ENCODE data around the gene PTPN1.
"Not testable (repeated sequence)": the region's sequence is repeated elsewhere in the genome, so short reads cannot be mapped to it uniquely, and the experiment has no call there.

The PTPN1 gene

DNA sequence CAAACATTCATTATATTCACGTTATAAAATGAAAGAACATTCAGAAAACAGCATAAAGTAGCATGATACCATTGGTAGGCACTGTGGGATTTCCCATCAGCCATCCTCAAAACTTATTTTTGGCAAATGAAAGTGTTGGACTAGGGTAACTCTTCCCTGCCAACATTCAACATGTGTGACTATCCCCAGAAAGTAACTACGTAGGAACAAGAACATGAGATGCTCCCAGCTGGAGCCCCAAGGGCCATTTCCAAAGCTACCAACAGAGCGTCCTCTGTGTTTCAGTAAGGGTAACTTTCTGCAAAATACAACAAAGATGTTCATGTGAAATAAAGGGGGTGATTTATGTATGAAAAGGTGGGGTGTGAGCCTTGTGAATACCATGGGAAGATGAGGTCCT, 28.4 kb upstream of the PTPN1 start:
- DNase-seq (ENCODE audit: low spot score) = no peak

DNA sequence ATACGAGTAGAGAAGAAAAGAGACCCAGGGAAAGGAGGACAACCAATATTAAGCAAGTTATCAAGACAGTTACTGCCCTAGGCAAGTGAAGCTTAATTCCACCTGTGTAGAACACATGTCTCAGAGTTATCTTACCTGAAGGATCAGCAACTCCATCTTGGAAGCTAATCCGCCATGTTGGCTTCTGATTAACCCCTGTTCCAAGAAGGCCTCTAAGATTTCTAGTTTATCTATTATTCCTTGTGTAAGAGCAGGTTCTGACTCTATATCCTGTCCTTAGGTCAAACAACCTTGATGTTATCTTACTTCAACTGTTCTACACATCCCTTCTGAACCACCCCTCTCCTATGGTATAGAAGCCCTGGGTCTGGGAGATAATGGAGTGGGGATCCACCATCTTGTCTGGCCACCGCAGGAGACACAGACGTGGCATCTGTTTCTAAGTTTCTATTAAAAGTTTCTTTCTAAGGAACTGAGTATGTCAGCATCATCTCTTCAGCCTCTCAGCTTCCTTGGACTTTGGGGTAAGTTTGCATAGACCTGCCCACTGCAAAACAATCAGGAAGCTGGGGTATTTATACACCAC, 27.7 kb upstream of the PTPN1 start:
- no peak for DNase-seq (ENCODE audit: low spot score)

DNA sequence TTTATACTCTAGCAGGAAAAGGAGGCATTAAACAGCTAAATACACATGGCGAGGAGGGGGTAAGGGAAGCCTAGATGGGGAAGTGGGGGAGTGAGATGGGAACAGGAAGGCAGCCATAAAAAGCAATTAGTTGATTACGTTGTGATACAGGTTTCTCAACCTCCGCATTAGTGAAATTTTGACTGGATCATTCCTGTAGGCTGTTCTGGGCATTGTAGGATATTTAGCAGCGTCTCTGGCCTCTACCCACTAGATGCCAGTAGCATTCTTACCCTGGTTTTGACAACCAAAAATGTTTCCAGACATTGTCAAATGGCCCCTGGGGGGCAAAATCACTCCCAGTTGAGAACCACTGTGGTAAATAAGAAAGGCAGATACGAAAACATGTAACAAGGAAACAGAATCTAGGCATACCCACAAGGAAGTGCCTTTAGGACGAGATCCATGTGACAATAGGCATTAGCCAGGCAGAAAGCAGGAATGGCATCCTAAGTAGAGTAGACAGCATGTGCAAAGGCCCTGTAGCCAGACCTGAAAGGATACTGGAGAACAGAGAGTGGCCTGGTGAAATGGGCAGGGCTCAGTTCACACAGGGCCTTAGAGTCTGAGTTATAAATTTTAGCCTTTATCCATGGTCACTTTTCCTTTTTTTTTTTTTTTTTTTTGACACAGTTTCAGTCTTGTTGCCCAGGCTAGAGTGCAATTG, 25.8 kb upstream of the PTPN1 start:
- no peak for DNase-seq (ENCODE audit: low spot score)

DNA sequence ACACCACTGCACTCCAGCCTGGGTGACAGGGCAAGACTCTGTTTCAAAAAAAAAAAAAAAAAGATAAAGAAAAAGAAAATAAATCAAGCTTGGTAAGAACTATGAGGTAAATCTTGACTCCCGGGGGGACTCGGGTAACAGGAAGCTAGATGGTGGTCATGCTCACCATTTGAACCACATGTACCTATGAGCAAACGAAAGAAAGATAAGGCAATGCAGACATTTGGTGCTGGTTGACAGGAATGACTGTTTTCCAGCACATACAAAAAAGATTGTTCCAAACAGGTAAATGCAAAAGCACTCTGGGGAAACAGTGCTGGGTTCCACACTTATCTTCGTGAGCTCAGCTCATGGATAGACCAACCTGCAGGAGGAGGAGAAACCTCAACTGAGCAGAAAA, 22.8 kb upstream of the PTPN1 start:
- DNase-seq (ENCODE audit: low spot score) = no peak

DNA sequence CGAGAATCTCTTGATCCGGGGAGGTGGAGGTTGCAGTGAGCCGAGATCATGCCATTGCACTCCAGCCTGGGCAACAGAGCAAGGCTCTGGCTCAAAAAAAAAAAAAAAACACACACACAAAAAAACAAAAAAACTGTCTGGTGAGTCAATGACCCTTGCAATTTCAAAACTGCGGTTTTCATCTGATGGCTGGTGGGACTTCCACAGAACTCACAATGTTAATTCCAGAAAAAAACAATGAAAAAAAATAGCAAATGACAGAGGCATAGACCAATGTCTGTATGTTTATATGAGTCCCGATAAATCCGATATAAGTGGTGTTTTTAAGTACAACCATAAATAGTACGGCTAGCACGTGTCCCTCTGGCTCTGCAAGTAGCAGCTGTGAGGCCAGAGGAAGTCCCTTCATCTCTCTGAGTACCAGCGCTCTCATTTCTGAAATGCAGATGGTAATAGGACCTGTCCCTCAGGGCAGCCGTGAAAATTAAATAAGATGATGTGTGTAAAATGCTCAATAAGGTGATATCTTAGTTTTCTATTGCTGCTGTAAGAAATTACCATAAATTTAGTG, 21.9 kb upstream of the PTPN1 start:
- no peak for DNase-seq (ENCODE audit: low spot score)

DNA sequence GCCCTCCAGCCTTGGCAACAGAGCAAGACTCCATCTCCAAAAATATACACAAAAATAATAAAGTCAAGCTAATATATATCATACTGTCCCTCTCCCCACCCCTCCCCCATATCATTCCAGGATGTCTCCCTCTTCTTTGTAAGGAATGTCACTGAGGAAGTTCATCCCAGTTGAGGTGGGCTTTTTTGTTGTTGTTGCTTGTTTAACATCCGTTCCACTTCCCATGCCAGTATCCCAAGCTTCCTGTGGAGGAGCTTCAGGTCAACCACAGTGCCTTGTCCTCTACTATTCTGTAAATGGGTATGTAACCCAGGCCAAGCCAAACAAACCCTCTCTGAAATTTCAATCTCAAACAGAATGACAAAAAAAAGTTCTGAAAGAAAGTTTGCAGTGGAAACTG, 19.0 kb upstream of the PTPN1 start:
- no peak for DNase-seq (ENCODE audit: low spot score)

DNA sequence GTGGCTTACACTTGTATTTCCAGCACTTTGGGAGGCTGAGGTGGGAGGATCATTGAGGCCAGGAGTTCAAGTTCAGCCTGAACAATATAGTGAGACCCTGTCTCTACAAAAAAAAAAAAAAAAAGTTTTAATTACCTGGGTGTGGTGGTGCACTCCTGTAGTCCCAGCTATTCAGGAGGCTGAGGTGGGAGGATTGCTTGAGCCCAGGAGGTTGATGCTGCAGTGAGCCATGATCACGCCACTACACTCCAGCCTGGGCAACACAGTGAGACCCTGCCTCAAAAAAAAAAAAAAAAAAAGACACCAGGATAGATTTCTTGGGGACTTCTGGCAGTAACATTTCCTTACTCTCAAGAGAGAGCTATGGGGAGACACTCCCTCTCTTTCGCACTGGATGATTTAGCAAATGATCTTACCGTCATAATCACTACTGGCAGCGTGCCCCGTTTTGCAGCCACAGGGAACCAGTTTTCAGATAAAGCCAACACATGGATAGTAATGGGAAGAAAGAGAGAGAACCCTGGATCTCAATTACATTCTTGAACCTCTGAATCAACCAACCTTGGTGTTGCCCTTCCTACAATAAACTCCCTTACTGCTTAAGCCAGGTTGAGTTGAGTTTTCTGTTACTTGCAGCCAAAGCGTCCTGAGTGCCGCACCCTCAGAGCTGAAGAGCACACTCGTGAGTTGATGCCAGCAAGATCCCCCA, 18.1 kb upstream of the PTPN1 start:
- DNase-seq (ENCODE audit: low spot score) = peak; percentile 43

DNA sequence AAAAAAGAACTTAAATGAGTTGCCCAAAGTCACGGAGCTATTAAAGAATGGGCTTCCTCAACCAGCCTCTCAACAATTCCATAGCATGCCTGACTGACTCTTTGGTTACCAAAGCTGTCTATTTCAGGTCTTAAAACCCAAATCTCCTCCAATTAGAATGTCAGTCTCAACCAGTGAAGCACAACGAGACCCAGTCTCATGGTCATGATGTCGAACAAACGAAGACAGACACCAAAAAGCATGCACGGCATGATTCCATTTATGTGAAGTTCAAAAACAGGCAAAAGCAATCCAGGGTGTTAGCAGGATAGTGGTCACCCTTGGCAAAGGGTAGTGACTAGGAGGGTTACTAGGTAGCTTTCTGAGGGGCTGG, 16.3 kb upstream of the PTPN1 start:
- DNase-seq (ENCODE audit: low spot score) = no peak

DNA sequence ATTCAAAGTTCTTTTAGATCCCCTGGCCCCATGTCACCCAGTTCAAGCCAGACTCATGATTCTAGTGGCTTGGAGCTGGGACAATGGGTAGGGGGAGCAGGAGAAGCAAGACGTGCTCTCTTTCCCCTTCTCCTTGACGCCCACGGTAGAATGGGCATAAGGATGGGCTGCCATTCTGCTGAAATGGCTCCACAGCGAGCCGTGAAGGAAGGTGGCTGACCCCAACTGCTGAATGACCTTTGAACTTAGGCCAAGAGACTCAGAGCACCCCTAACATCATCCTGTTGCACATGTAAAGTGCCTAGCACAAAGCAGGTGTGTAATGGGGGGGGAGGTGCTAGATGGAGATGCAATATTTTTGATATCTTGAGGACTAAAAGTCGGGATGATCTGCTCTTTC, 15.8 kb upstream of the PTPN1 start:
- DNase-seq (ENCODE audit: low spot score) = no peak

DNA sequence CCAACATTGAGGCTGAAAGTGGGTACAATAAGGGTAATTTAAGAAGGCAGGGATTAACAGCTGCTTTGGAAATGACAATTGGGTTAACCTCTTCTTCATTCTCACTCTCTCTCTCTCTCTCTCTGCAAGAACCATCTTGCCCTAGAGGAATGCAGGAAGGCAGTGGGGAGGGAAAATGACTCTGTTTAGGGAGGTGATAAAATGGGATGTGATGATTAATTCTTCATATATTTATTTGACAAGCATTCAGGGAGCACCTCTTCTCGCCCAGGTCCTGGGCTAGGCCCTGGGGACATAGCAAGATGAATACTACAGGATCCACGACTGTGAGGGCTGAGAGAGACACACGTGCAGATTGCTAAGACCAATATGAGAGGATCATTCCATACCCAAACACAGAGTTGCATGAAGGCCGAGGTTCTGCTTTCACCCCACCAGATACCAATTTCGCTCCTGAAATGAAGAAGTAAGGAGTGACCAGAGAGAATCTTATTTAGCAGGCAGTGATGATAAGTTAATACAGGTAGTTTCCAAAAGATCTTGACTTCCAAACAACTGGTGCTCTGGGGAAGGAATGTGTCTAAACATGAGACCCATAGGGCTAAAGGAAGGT, 13.3 kb upstream of the PTPN1 start:
- DNase-seq (ENCODE audit: low spot score) = no peak

DNA sequence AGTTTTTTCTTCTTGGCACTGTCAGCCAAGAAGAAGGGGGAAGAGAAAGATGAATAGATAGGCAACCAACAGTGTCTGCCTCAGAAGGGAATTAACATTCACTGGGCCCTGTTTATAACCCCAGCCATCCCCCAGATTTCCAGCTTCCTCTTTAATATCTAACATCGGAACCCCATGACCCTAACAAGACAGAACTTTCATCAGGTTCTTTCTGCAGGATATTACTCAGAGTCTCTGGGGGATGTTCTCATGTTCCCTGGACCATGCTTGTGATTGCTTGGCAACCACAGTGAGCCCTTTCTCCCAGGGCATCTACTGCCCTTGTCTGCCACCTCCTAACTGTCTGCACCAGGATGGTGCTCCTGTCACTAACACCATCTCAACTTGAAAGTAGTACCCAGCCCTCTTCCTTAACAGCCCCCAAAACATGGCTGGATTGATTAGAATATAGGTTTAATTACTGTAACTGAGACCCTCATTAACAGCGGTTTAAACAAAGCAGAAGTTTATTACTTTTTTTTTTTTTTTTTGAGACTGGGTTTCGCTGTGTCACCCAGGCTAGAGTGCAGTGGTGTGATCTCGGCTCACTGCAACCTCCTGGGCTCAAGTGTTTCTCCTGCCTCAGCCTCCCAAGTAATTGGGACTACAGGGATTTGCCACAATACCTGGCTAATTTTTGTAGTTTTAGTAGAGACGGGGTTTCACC, 12.0 kb upstream of the PTPN1 start:
- no peak for DNase-seq (ENCODE audit: low spot score)

DNA sequence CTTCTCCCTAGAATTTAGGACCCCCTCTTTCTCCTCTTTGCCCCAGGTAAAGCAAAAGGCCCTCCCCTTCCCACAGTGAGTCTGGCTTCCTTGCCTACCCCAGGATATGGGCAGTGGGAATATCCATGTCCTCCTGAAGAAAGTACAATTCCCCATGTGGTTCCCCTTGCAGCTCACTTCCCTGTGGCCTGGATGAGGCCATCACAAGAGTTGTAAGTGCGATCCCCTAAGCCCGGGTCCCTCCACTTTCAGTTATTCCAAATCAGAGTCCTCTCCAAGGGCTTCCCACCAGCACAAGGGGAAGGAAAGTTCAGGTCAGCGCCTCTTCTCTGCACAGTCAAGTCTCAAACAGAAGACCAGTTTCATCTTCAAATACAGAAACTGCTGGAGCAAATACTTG, 10.2 kb upstream of the PTPN1 start:
- no peak for DNase-seq (ENCODE audit: low spot score)

DNA sequence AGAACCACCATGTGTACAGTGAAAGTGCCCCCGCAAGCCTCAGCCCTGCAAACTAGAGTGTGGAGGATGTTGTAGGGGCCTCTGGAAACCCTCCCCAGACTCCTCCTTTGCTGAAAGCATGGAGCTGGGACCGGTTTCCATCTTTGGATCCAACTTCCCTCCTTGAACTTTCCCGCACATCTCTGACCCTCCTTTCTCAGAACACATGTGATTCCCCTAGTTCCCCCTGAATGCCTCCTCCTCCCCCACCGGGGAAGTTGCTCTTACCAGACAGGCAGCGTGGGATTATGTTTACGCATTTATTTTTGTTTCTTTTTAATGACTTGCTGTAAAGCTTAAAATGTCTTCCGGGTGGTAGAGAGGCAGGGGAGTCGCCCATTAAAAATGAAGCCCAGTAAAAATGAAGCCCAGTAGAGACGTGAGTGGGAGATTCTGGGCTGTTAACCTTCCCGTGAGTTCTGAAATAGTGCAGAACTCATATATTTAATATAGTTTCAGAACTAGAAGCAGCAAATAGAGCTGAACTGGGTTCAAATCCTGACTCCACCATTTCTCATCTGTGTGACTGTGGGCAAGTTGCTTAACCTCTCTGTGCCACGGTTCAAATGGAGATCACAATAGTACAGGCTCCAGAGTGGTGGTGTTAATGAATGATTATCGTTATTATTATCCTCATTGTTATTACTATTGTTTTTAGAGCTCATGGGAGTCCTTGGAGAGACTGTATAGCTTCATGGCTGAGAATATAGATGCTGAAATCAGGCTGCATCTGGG, 8.0 kb upstream of the PTPN1 start:
- no peak for DNase-seq (ENCODE audit: low spot score)

DNA sequence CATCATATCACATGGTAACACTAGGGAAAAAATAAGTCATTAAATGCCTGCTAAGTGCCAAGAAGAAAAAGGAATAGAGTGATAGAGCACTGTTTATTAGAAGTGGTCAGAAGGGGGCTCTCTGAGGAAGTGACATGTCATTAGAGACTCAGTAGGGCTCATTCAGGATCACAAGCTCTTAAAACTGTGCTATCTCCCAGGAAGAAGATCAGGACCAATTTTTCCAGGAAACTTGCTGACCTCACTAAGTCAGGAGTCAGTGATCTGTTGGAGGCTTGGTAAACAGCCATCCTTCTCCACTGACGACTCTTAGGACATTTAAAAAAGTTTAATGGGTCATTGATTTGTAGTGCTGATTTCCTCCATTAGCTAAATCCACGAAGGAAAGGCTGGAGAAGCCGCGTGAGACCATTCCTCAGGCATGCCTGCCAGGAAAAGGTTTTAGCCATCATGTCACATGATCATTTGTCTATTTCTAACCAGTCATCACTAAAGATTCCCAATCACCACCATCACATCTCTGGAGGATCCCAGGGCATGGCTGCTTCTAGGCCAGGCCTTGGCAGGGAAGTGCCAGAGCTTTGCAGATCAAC, 5.9 kb upstream of the PTPN1 start:
- no peak for DNase-seq (ENCODE audit: low spot score)

DNA sequence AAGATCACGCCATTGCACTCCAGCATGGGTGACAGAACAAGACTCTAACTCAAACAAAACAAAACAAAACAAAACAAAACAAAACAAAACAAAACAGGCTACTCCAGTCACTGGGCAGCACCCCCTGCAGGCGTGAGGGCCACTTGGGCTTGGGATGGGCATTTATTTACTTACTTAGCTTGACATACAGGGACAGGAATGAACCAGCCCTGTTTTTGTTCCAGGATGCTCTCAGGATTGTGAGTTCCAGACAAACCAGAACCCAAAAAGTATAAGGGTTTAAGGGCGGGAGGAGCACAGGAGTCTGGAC, 4.0 kb upstream of the PTPN1 start:
- no peak for DNase-seq (ENCODE audit: low spot score)

DNA sequence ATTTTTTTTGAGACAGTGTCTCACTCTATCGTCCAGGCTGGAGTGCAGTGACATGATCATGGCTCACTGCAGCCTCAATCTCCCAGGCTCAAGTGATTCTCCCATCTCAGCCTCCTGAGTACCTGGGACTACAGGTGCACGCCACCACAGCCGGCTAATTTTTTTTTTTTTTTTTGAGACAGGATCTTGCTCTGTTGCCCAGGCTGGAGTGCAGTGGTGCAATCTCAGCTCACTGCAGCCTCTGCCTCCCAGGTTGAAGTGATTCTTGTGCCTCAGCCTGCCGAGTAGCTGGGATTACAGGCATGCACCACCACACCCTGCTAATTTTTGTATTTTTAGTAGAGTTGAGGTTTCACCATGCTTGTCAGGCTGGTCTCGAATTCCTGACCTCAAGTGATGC, 2.4 kb upstream of the PTPN1 start:
- DNase-seq (ENCODE audit: low spot score) = not testable (repeated sequence)

DNA sequence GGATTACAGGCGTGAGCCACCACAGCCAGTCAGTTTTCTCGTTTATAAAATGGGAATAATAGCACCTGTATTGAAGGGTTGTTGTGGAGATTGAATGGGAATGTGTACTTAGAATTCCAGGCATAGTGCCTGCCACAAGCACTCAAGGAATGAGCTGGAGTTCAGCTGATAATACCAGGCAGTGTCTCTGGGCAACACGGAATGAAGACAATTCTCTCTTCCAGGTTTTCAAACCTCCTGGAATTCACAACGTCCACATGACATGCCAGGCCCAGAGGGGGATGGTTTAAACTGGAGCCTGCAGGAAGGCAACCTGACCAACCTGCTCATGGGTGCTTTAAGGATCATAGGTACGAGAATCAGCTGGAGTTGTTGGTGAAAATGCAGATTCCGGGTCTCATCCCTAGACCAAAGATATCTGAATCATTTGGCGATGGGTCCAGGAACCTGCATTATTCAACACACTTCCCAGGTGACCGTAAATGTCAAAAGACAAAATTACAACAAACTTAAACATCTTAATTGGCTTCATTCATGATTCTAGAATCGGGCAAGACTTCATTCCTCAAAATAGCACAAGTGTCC, 1.9 kb upstream of the PTPN1 start:
- no peak for DNase-seq (ENCODE audit: low spot score)

DNA sequence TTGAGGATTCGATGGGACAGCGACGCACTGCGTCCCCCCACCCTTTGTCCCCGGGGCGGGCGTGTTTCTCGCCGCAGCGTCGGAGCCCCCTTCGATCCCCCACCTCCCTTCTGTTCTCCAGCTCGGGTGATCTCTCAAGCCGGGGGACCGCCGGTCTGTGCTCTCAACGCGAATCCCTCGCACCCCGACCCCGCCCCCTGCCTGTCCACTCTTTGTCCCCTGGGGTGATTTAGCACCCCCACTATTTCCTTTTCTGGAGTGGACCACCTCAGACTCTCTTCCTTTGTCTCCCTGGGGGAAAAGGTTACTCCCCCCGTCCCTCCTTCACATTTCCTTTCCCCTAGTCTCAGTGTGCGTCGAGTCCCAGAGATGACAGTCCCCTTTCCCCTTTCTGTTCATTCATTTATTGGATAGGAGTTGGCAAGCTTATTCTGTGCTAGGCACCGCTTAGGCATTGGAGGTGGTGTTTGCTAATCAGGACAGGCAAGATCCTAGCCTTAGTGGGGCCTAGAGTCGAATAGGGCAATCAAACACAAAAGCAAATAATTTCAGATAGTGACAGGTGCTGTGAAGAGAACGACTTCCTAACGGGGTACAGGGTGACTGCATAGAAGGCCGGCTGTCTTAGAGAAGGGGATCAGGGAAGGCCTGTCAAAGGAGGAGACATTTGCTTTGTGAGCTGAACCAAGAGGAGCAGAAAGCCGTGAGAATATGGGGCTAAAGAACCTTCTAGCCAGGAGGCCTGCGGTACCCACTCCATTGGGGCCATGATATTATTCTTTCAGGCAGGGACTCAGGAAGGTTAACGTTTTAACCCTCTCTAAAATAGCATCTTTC, 741 bp downstream of the PTPN1 start:
- DNase-seq (ENCODE audit: low spot score) = no peak

DNA sequence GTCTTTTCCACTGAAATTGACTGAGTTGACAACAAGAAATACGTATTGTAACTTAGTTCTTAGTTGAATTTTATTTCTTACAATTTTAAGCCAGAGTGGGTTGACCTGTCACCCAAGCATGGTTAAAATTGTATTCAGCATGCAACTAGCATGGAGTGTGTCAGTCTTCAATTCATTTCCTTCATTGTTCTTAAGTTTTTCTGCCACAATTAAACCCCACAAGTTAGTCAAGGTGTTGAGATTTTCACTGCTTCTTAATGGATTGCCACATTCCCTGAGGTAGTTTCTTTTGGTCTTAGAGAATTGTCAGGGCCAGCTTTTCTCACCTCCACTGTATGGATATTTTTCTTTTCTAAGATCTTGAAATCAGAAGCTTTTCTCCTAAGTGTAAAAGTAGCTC, 2.1 kb downstream of the PTPN1 start:
- DNase-seq (ENCODE audit: low spot score) = no peak

All from D341Med (cell line).